Activated T-helper 17 cell treated with anti-CD3 and anti-CD28 coated beads, Interleukin-2, amount 50 U/mL, for 72 hours (primary cell): ENCODE results near the gene CHKA. TPM values are rescaled to one million over a fixed set of nuclear protein-coding genes. Genes with fewer than 3 reads are reported as not detected.
A peak's percentile ranks its signal among the peaks of the same experiment; 100 is the strongest.

ENCODE experiments used
- ATAC-seq: fragments of 150-1000 bp; cut with Tn5 transposase; replicated peaks from 2 replicates; pipeline ENCODE4 v1.10.0; 2021; ENCODE audit warnings: mild to moderate bottlenecking, moderate library complexity
- H3K27ac Mint-ChIP-seq: one replicate; pipeline ENCODE4 v1.8.0; 2022; ENCODE audit warnings: mixed read lengths
- H3K27me3 Mint-ChIP-seq: one replicate; pipeline ENCODE4 v1.8.0; 2022; ENCODE audit warnings: mixed read lengths
- H3K36me3 Mint-ChIP-seq: one replicate; pipeline ENCODE4 v1.8.0; 2022; ENCODE audit warnings: low read depth, mild to moderate bottlenecking, mixed read lengths
- H3K4me1 Mint-ChIP-seq: one replicate; pipeline ENCODE4 v1.8.0; 2022; ENCODE audit warnings: mixed read lengths
- H3K4me3 Mint-ChIP-seq: one replicate; pipeline ENCODE4 v1.8.0; 2022; ENCODE audit warnings: mild to moderate bottlenecking, mixed read lengths
- H3K9me3 Mint-ChIP-seq: one replicate; pipeline ENCODE4 v1.8.0; 2022; ENCODE audit warnings: mixed read lengths
- total RNA-seq, 2 donors: library from RNA; stranded (reverse); gene quantifications; one replicate each; pipeline ENCODE4 v1.2.3, GENCODE V29; 2022

The CHKA gene
- total RNA-seq, 2 donors from 2014 or later = 7.4 to 10.1 TPM

GRCh38 chr11:68148879-68149278, 27.7 kb upstream of the CHKA start:
- H3K27ac Mint-ChIP-seq = no peak overlapping the region
- H3K4me1 Mint-ChIP-seq = no peaks in the 10 kb centered on the region
- ATAC-seq = no peak
- peaks cover 2% of the 10 kb centered on the region for H3K27me3 Mint-ChIP-seq
- H3K36me3 Mint-ChIP-seq = no peaks in the 10 kb centered on the region
- no peak overlapping the region for H3K4me3 Mint-ChIP-seq
- no peaks in the 10 kb centered on the region for H3K9me3 Mint-ChIP-seq

GRCh38 chr11:68148071-68148805, 27.1 kb upstream of the CHKA start:
- H3K27ac Mint-ChIP-seq = no peak overlapping the region
- H3K4me1 Mint-ChIP-seq = no peaks in the 10 kb centered on the region
- H3K4me3 Mint-ChIP-seq = no peak overlapping the region
- ATAC-seq = no peak
- peaks cover 2% of the 10 kb centered on the region for H3K27me3 Mint-ChIP-seq
- no peaks in the 10 kb centered on the region for H3K36me3 Mint-ChIP-seq
- no peaks in the 10 kb centered on the region for H3K9me3 Mint-ChIP-seq

GRCh38 chr11:68146704-68147474, 25.7 kb upstream of the CHKA start:
- Mint-ChIP-seq H3K4me1 (no peaks in the 10 kb centered on the region), H3K27me3 (peaks cover 2% of the 10 kb centered on the region), H3K9me3 (no peaks in the 10 kb centered on the region)

GRCh38 chr11:68146010-68146540, 24.9 kb upstream of the CHKA start:
- no peak for ATAC-seq
- Mint-ChIP-seq H3K4me1 (no peaks in the 10 kb centered on the region), H3K9me3 (no peaks in the 10 kb centered on the region), H3K27me3 (peaks cover 2% of the 10 kb centered on the region), H3K4me3 (no peak overlapping the region), H3K36me3 (no peaks in the 10 kb centered on the region), H3K27ac (no peak overlapping the region)

More at GRCh38 chr11:68146704-68147474, 25.7 kb upstream of the CHKA start:
- no peak overlapping the region for H3K27ac Mint-ChIP-seq
- H3K36me3 Mint-ChIP-seq = no peaks in the 10 kb centered on the region
- ATAC-seq = no peak
- no peak overlapping the region for H3K4me3 Mint-ChIP-seq

- H3K4me3 Mint-ChIP-seq = no peak overlapping the region
- no peak for ATAC-seq
- no peak overlapping the region for H3K27ac Mint-ChIP-seq
- no peaks in the 10 kb centered on the region for H3K36me3 Mint-ChIP-seq
- H3K27me3 Mint-ChIP-seq = peaks cover 2% of the 10 kb centered on the region
- H3K4me1 Mint-ChIP-seq = no peaks in the 10 kb centered on the region
- no peaks in the 10 kb centered on the region for H3K9me3 Mint-ChIP-seq
These were observed 24.1 kb upstream of the CHKA start for GRCh38 chr11:68145120-68145866.

- ATAC-seq = no peak
These were observed 22.1 kb upstream of the CHKA start for GRCh38 chr11:68143310-68143689.

GRCh38 chr11:68142441-68143309, 21.5 kb upstream of the CHKA start:
- Mint-ChIP-seq H3K36me3 (no peaks in the 10 kb centered on the region), H3K9me3 (no peaks in the 10 kb centered on the region), H3K27me3 (no peaks in the 10 kb centered on the region), H3K4me1 (no peaks in the 10 kb centered on the region), H3K27ac (peak overlapping the region; percentile 71), H3K4me3 (peak overlapping the region; percentile 47)
- peak; percentile 18 for ATAC-seq

More at GRCh38 chr11:68143310-68143689, 22.1 kb upstream of the CHKA start:
- H3K4me3 Mint-ChIP-seq = no peak overlapping the region
- no peak overlapping the region for H3K27ac Mint-ChIP-seq
- no peaks in the 10 kb centered on the region for H3K4me1 Mint-ChIP-seq
- no peaks in the 10 kb centered on the region for H3K36me3 Mint-ChIP-seq
- H3K27me3 Mint-ChIP-seq = peaks cover 2% of the 10 kb centered on the region
- no peaks in the 10 kb centered on the region for H3K9me3 Mint-ChIP-seq

- Mint-ChIP-seq H3K4me3 (peak overlapping the region; percentile 47), H3K36me3 (no peaks in the 10 kb centered on the region), H3K27ac (peak overlapping the region; percentile 71), H3K4me1 (no peaks in the 10 kb centered on the region), H3K27me3 (no peaks in the 10 kb centered on the region), H3K9me3 (no peaks in the 10 kb centered on the region)
- ATAC-seq = peak; percentile 90
These were observed 20.8 kb upstream of the CHKA start for GRCh38 chr11:68142028-68142412.

GRCh38 chr11:68141246-68142027, 20.2 kb upstream of the CHKA start:
- no peaks in the 10 kb centered on the region for H3K9me3 Mint-ChIP-seq
- H3K27ac Mint-ChIP-seq = peak overlapping the region; percentile 71
- no peaks in the 10 kb centered on the region for H3K36me3 Mint-ChIP-seq
- peak; percentile 5 for ATAC-seq
- H3K4me3 Mint-ChIP-seq = peak overlapping the region; percentile 47
- no peaks in the 10 kb centered on the region for H3K27me3 Mint-ChIP-seq
- no peaks in the 10 kb centered on the region for H3K4me1 Mint-ChIP-seq

GRCh38 chr11:68140496-68141245, 19.5 kb upstream of the CHKA start:
- Mint-ChIP-seq H3K36me3 (no peaks in the 10 kb centered on the region), H3K27ac (no peak overlapping the region), H3K4me3 (no peak overlapping the region), H3K9me3 (no peaks in the 10 kb centered on the region), H3K4me1 (no peaks in the 10 kb centered on the region), H3K27me3 (no peaks in the 10 kb centered on the region)
- no peak for ATAC-seq

GRCh38 chr11:68138237-68138636, 17.0 kb upstream of the CHKA start:
- H3K36me3 Mint-ChIP-seq = no peaks in the 10 kb centered on the region
- no peaks in the 10 kb centered on the region for H3K27me3 Mint-ChIP-seq
- no peaks in the 10 kb centered on the region for H3K4me1 Mint-ChIP-seq
- no peak overlapping the region for H3K4me3 Mint-ChIP-seq
- no peak for ATAC-seq
- H3K9me3 Mint-ChIP-seq = no peaks in the 10 kb centered on the region
- no peak overlapping the region for H3K27ac Mint-ChIP-seq

GRCh38 chr11:68137833-68138232, 16.6 kb upstream of the CHKA start:
- no peaks in the 10 kb centered on the region for H3K4me1 Mint-ChIP-seq
- H3K36me3 Mint-ChIP-seq = no peaks in the 10 kb centered on the region
- H3K27ac Mint-ChIP-seq = no peak overlapping the region
- H3K27me3 Mint-ChIP-seq = no peaks in the 10 kb centered on the region
- H3K4me3 Mint-ChIP-seq = no peak overlapping the region
- no peak for ATAC-seq
- no peaks in the 10 kb centered on the region for H3K9me3 Mint-ChIP-seq

- no peaks in the 10 kb centered on the region for H3K4me1 Mint-ChIP-seq
- no peak overlapping the region for H3K27ac Mint-ChIP-seq
- no peaks in the 10 kb centered on the region for H3K9me3 Mint-ChIP-seq
- no peak overlapping the region for H3K4me3 Mint-ChIP-seq
- H3K36me3 Mint-ChIP-seq = no peaks in the 10 kb centered on the region
- no peak for ATAC-seq
- no peaks in the 10 kb centered on the region for H3K27me3 Mint-ChIP-seq
These were observed 15.7 kb upstream of the CHKA start for GRCh38 chr11:68136866-68137265.
